ENCODE results near the gene CLEC14A. TPM values are rescaled to one million over a fixed set of nuclear protein-coding genes. Genes with fewer than 3 reads are reported as not detected.

Gene CLEC14A
- total RNA-seq, 2 donors from 2014 or later = not detected

GRCh38 chr14:38224338-38224737, 31.6 kb downstream of the CLEC14A start:
- H3K9me3 Mint-ChIP-seq = no peaks in the 10 kb centered on the region

GRCh38 chr14:38221077-38221476, 34.8 kb downstream of the CLEC14A start:
- peaks cover 14 to 22% of the 10 kb centered on the region in 2 donors for H3K27me3 Mint-ChIP-seq
- DNase-seq (ENCODE audit: low spot score) (no peak), ATAC-seq (no peak)
- no peak overlapping the region for H3K27ac Mint-ChIP-seq
- H3K4me3 Mint-ChIP-seq = no peak overlapping the region
- no peaks in the 10 kb centered on the region for H3K36me3 Mint-ChIP-seq
- no peaks in the 10 kb centered on the region for H3K9me3 Mint-ChIP-seq
- no peaks in the 10 kb centered on the region for H3K4me1 Mint-ChIP-seq (ENCODE audit: low read depth in 2 of 2)

More at GRCh38 chr14:38224338-38224737, 31.6 kb downstream of the CLEC14A start:
- Mint-ChIP-seq H3K27me3 (peaks cover under 1 to 23% of the 10 kb centered on the region in 2 donors), H3K27ac (no peak overlapping the region), H3K36me3 (no peaks in the 10 kb centered on the region), H3K4me3 (no peak overlapping the region), H3K4me1 (ENCODE audit: low read depth in 2 of 2) (no peaks in the 10 kb centered on the region)
- ATAC-seq (no peak), DNase-seq (ENCODE audit: low spot score) (no peak)

- Mint-ChIP-seq H3K4me3 (no peak overlapping the region), H3K9me3 (no peaks in the 10 kb centered on the region), H3K27me3 (peaks cover 29 to 32% of the 10 kb centered on the region in 2 donors), H3K27ac (no peak overlapping the region), H3K36me3 (no peaks in the 10 kb centered on the region), H3K4me1 (ENCODE audit: low read depth in 2 of 2) (no peaks in the 10 kb centered on the region)
- DNase-seq (ENCODE audit: low spot score) = no peak
- no peak for ATAC-seq
These were observed 38.3 kb downstream of the CLEC14A start for GRCh38 chr14:38217553-38217952.

- Mint-ChIP-seq H3K27me3 (peaks cover 47 to 64% of the 10 kb centered on the region in 2 donors), H3K4me3 (no peak overlapping the region), H3K9me3 (no peaks in the 10 kb centered on the region), H3K4me1 (ENCODE audit: low read depth in 2 of 2) (peaks cover 4 to 19% of the 10 kb centered on the region in 2 donors), H3K36me3 (no peaks in the 10 kb centered on the region), H3K27ac (no peak overlapping the region)
- DNase-seq (ENCODE audit: low spot score) = no peak
- no peak for ATAC-seq
These were observed 42.9 kb downstream of the CLEC14A start for GRCh38 chr14:38213001-38213400.

GRCh38 chr14:38212111-38212510, 43.8 kb downstream of the CLEC14A start:
- ATAC-seq = peak in 1 of 2 donors; percentile 22
- Mint-ChIP-seq H3K36me3 (no peaks in the 10 kb centered on the region), H3K27me3 (peaks cover 53 to 73% of the 10 kb centered on the region in 2 donors), H3K27ac (no peak overlapping the region), H3K4me1 (ENCODE audit: low read depth in 2 of 2) (peaks cover 4 to 19% of the 10 kb centered on the region in 2 donors), H3K4me3 (no peak overlapping the region), H3K9me3 (no peaks in the 10 kb centered on the region)
- no peak for DNase-seq (ENCODE audit: low spot score)

GRCh38 chr14:38211255-38211735, 44.6 kb downstream of the CLEC14A start:
- Mint-ChIP-seq H3K36me3 (no peaks in the 10 kb centered on the region), H3K4me3 (no peak overlapping the region), H3K9me3 (no peaks in the 10 kb centered on the region), H3K27me3 (peaks cover 50 to 70% of the 10 kb centered on the region in 2 donors), H3K27ac (no peak overlapping the region), H3K4me1 (ENCODE audit: low read depth in 2 of 2) (peaks cover 4 to 19% of the 10 kb centered on the region in 2 donors)
- DNase-seq (ENCODE audit: low spot score) (no peak), ATAC-seq (no peak)

GRCh38 chr14:38210587-38211216, 45.2 kb downstream of the CLEC14A start:
- H3K4me1 Mint-ChIP-seq (ENCODE audit: low read depth in 2 of 2) = peaks cover 4 to 19% of the 10 kb centered on the region in 2 donors
- no peak overlapping the region for H3K4me3 Mint-ChIP-seq
- H3K36me3 Mint-ChIP-seq = no peaks in the 10 kb centered on the region
- H3K27ac Mint-ChIP-seq = no peak overlapping the region
- H3K9me3 Mint-ChIP-seq = no peaks in the 10 kb centered on the region
- peaks cover 53 to 76% of the 10 kb centered on the region in 2 donors for H3K27me3 Mint-ChIP-seq
- ATAC-seq (no peak), DNase-seq (ENCODE audit: low spot score) (no peak)

- Mint-ChIP-seq H3K4me1 (ENCODE audit: low read depth in 2 of 2) (peaks cover 4 to 19% of the 10 kb centered on the region in 2 donors), H3K9me3 (no peaks in the 10 kb centered on the region), H3K27ac (no peak overlapping the region), H3K36me3 (no peaks in the 10 kb centered on the region), H3K27me3 (peaks cover 49 to 84% of the 10 kb centered on the region in 2 donors), H3K4me3 (no peak overlapping the region)
- DNase-seq (ENCODE audit: low spot score) (no peak), ATAC-seq (peak in 1 of 2 donors; percentile 29)
These were observed 46.0 kb downstream of the CLEC14A start for GRCh38 chr14:38209572-38210557.

GRCh38 chr14:38208618-38209562, 47.0 kb downstream of the CLEC14A start:
- ATAC-seq = peak in 1 of 2 donors; percentile 18

GRCh38 chr14:38207736-38208617, 47.9 kb downstream of the CLEC14A start, which contains the start of gene SSTR1:
Gene SSTR1 (plus strand): TSS chr14:38207904. CDS start chr14:38209390, 1,486 bp downstream.
- no peak for DNase-seq (ENCODE audit: low spot score)
- Mint-ChIP-seq H3K27me3 (peaks cover 40 to 79% of the 10 kb centered on the region in 2 donors), H3K4me3 (no peak within 1 kb of the TSS), H3K36me3 (no peaks in the 10 kb centered on the region), H3K4me1 (ENCODE audit: low read depth in 2 of 2) (peaks cover 4 to 19% of the 10 kb centered on the region in 2 donors), H3K27ac (no peak within 1 kb of the TSS), H3K9me3 (no peaks in the 10 kb centered on the region)
- ATAC-seq = no peak

More at GRCh38 chr14:38208618-38209562, 47.0 kb downstream of the CLEC14A start:
- Mint-ChIP-seq H3K27me3 (peaks cover 46 to 86% of the 10 kb centered on the region in 2 donors), H3K27ac (no peak overlapping the region), H3K9me3 (no peaks in the 10 kb centered on the region), H3K36me3 (no peaks in the 10 kb centered on the region), H3K4me3 (no peak overlapping the region), H3K4me1 (ENCODE audit: low read depth in 2 of 2) (peaks cover 4 to 19% of the 10 kb centered on the region in 2 donors)
- no peak for DNase-seq (ENCODE audit: low spot score)

- H3K9me3 Mint-ChIP-seq = no peaks in the 10 kb centered on the region
- peaks cover 43 to 80% of the 10 kb centered on the region in 2 donors for H3K27me3 Mint-ChIP-seq
- H3K27ac Mint-ChIP-seq = no peak overlapping the region
- no peak overlapping the region for H3K4me3 Mint-ChIP-seq
- DNase-seq (ENCODE audit: low spot score) (no peak), ATAC-seq (no peak)
- H3K4me1 Mint-ChIP-seq (ENCODE audit: low read depth in 2 of 2) = peaks cover 4 to 19% of the 10 kb centered on the region in 2 donors
- no peaks in the 10 kb centered on the region for H3K36me3 Mint-ChIP-seq
These were observed 48.5 kb downstream of the CLEC14A start for GRCh38 chr14:38207377-38207735.

GRCh38 chr14:38206689-38207376, 49.1 kb downstream of the CLEC14A start:
- Mint-ChIP-seq H3K4me1 (ENCODE audit: low read depth in 2 of 2) (peaks cover 4 to 18% of the 10 kb centered on the region in 2 donors), H3K27me3 (peaks cover 44 to 82% of the 10 kb centered on the region in 2 donors), H3K27ac (no peak overlapping the region), H3K9me3 (no peaks in the 10 kb centered on the region), H3K36me3 (no peaks in the 10 kb centered on the region), H3K4me3 (no peak overlapping the region)
- ATAC-seq (no peak), DNase-seq (ENCODE audit: low spot score) (no peak)
